Upper lobe of left lung (tissue), 4 donors: Measurements from ENCODE around the gene ADAMTS17.

Experiments used
- EP300 ChIP-seq, 4 donors: sonication (generic); formaldehyde crosslinking; IDR thresholded peaks; one replicate each; pipeline ENCODE4 v1.5.1; 2017; ENCODE audit warnings: antibody characterized with exemption in 4 of 4, control low read depth in 2 of 4
- POLR2A ChIP-seq, 4 donors: fragments of 450-650 bp; IDR thresholded peaks; one replicate each; pipeline ENCODE4 v1.5.1; 2016 to 2017; ENCODE audit warnings: antibody characterized with exemption in 4 of 4, mild to moderate bottlenecking in 2 of 4
- POLR2AphosphoS5 ChIP-seq, 2 donors: sonication (generic); formaldehyde crosslinking; IDR thresholded peaks; one replicate each; pipeline ENCODE4 v1.5.1; 2017; ENCODE audit warnings: antibody characterized with exemption in 2 of 2
- TF ChIP-seq, protein P1 (sequence below), 6 experiments: fragments of 450-650 bp in 4 of 6; fragments of 200-600 bp in 2 of 6; sonication (generic) in 2 of 6; IDR thresholded peaks; one replicate each; pipeline ENCODE4 v1.5.1; 2016 to 2019; ENCODE audit warnings: antibody characterized with exemption in 6 of 6

DNA sequence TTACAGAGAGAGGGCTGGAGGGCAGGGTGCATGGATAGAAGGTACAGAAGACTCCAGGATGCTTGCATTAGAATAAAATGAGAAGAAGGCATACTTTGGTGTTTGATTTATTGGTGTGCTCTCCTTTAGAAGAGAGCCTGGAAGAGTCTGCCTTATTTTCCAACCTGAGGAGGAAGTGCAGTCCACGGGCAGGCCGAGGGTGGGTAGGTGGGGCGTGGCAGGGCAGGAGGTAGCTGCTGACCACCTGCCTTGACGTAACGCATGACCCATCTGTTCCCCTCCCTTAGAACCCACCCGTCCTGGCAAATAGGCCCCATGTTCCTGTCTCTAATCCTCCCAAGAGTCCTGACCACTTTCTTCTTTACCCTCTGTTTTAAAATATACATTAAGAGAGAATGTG lies 386.2 kb downstream of the ADAMTS17 start:
- no peak for TF ChIP-seq POLR2A (IDR thresholded peaks at IDR 0.05)
- TF ChIP-seq, protein P1, sequence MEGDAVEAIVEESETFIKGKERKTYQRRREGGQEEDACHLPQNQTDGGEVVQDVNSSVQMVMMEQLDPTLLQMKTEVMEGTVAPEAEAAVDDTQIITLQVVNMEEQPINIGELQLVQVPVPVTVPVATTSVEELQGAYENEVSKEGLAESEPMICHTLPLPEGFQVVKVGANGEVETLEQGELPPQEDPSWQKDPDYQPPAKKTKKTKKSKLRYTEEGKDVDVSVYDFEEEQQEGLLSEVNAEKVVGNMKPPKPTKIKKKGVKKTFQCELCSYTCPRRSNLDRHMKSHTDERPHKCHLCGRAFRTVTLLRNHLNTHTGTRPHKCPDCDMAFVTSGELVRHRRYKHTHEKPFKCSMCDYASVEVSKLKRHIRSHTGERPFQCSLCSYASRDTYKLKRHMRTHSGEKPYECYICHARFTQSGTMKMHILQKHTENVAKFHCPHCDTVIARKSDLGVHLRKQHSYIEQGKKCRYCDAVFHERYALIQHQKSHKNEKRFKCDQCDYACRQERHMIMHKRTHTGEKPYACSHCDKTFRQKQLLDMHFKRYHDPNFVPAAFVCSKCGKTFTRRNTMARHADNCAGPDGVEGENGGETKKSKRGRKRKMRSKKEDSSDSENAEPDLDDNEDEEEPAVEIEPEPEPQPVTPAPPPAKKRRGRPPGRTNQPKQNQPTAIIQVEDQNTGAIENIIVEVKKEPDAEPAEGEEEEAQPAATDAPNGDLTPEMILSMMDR (IDR thresholded peaks at IDR 0.05) = no peak
- TF ChIP-seq POLR2AphosphoS5 (IDR thresholded peaks at IDR 0.05) = no peak
- no peak for TF ChIP-seq EP300 (IDR thresholded peaks at IDR 0.05)
